Activated CD8-positive, alpha-beta memory T cell treated with anti-CD3 and anti-CD28 coated beads, Interleukin-2, amount 10 ng/mL, durations not matched to agents 7 days and 5 days (primary cell): Measurements from ENCODE around the gene GLP1R. TPM values are rescaled to one million over a fixed set of nuclear protein-coding genes. Genes with fewer than 3 reads are reported as not detected.
"Not testable (repeated sequence)": the region's sequence is repeated elsewhere in the genome, so short reads cannot be mapped to it uniquely, and the experiment has no call there.

Experiments used
- ATAC-seq: fragments of 150-1000 bp; cut with Tn5 transposase; one replicate; pipeline ENCODE4 v1.10.0; 2021; ENCODE audit warnings: moderate library complexity
- CTCF ChIA-PET: fragments of 350-600 bp; sonication (Branson Sonifier 250); formaldehyde crosslinking; loops from one replicate; lab custom pipeline; 2021; ENCODE audit warnings: antibody characterized with exemption; lab: Charles Lee
- DNase-seq: peaks from one replicate; pipeline ENCODE4 v3.0.0-alpha.2; 2020
- H3K27ac Mint-ChIP-seq: one replicate; pipeline ENCODE4 v1.8.0; 2021; ENCODE audit warnings: mild to moderate bottlenecking, mixed read lengths
- H3K27me3 Mint-ChIP-seq: one replicate; pipeline ENCODE4 v1.8.0; 2021; ENCODE audit warnings: mixed read lengths
- H3K36me3 Mint-ChIP-seq: one replicate; pipeline ENCODE4 v1.8.0; 2021; ENCODE audit warnings: mild to moderate bottlenecking, mixed read lengths
- H3K4me1 Mint-ChIP-seq: one replicate; pipeline ENCODE4 v1.8.0; 2021; ENCODE audit warnings: mixed read lengths
- H3K4me3 Mint-ChIP-seq: one replicate; pipeline ENCODE4 v1.8.0; 2021; ENCODE audit warnings: mild to moderate bottlenecking, moderate library complexity, mixed read lengths
- H3K9me3 Mint-ChIP-seq: one replicate; pipeline ENCODE4 v1.8.0; 2022; ENCODE audit warnings: low read depth, mixed read lengths
- total RNA-seq, 2 experiments: library from RNA; stranded (reverse); gene quantifications; one replicate each; pipeline ENCODE4 v1.2.3, GENCODE V29; 2021

GLP1R gene
- total RNA-seq, 2 experiments from 2014 or later: not detected

GRCh38 chr6:39108041-39108839, 59.7 kb downstream of the GLP1R start:
- Mint-ChIP-seq H3K27me3 (no peaks in the 10 kb centered on the region), H3K4me1 (peaks cover 33% of the 10 kb centered on the region), H3K27ac (no peak overlapping the region), H3K4me3 (no peak overlapping the region), H3K36me3 (peaks cover 22% of the 10 kb centered on the region), H3K9me3 (no peaks in the 10 kb centered on the region)
- ATAC-seq (no peak), DNase-seq (no peak)
- CTCF ChIA-PET: no interaction called here

GRCh38 chr6:39111280-39111679, 62.7 kb downstream of the GLP1R start:
- ATAC-seq: no peak

GRCh38 chr6:39113788-39114187, 65.2 kb downstream of the GLP1R start:
- H3K36me3 Mint-ChIP-seq: peaks cover 10% of the 10 kb centered on the region
- CTCF ChIA-PET: interaction anchor here (1.2 to 3.6 kb wide), 3 partner anchors 189 to 400 kb away, joined by 4 to 9 read pairs (median 5); no protein-coding TSS in a partner anchor
- H3K9me3 Mint-ChIP-seq: no peaks in the 10 kb centered on the region
- peak overlapping the region; percentile 87 for H3K4me3 Mint-ChIP-seq
- peaks cover 50% of the 10 kb centered on the region for H3K4me1 Mint-ChIP-seq
- ATAC-seq: no peak
- H3K27ac Mint-ChIP-seq: peak overlapping the region; percentile 97
- H3K27me3 Mint-ChIP-seq: no peaks in the 10 kb centered on the region
- no peak for DNase-seq

More at GRCh38 chr6:39111280-39111679, 62.7 kb downstream of the GLP1R start:
- H3K9me3 Mint-ChIP-seq: no peaks in the 10 kb centered on the region
- H3K36me3 Mint-ChIP-seq: peaks cover 14% of the 10 kb centered on the region
- H3K27me3 Mint-ChIP-seq: no peaks in the 10 kb centered on the region
- peak overlapping the region; percentile 93 for H3K27ac Mint-ChIP-seq
- CTCF ChIA-PET: interaction anchor here (1.1 to 1.5 kb wide), 4 partner anchors 9 to 117 kb away, joined by 3 read pairs; no protein-coding TSS in a partner anchor
- H3K4me1 Mint-ChIP-seq: peaks cover 52% of the 10 kb centered on the region
- H3K4me3 Mint-ChIP-seq: peak overlapping the region; percentile 74
- no peak for DNase-seq

- CTCF ChIA-PET: interaction anchor here (1.0 to 3.6 kb wide), 7 partner anchors 12 to 401 kb away, joined by 3 to 9 read pairs (median 4); no protein-coding TSS in a partner anchor
These were observed 65.8 kb downstream of the GLP1R start for GRCh38 chr6:39114388-39114703.

GRCh38 chr6:39114704-39115599, 66.4 kb downstream of the GLP1R start, which contains the start of gene SAYSD1:
SAYSD1 (minus strand) TSS chr6:39115186; CDS start chr6:39115089, 97 bp downstream.
- H3K9me3 Mint-ChIP-seq: no peaks in the 10 kb centered on the region
- H3K4me3 Mint-ChIP-seq: peak within 1 kb of the TSS; percentile 87
- peak within 1 kb of the TSS; percentile 97 for H3K27ac Mint-ChIP-seq
- CTCF ChIA-PET: interaction anchor here (0.8 to 3.6 kb wide), 10 partner anchors 13 to 402 kb away, joined by 3 to 9 read pairs (median 4); partner anchors contain the start of gene KCNK5
- peaks cover 50% of the 10 kb centered on the region for H3K4me1 Mint-ChIP-seq
- peaks cover 7% of the 10 kb centered on the region for H3K36me3 Mint-ChIP-seq
- peak; percentile 90 for ATAC-seq
- DNase-seq: peak; percentile 95
- H3K27me3 Mint-ChIP-seq: peaks cover 2% of the 10 kb centered on the region

More at GRCh38 chr6:39114388-39114703, 65.8 kb downstream of the GLP1R start:
- DNase-seq (no peak), ATAC-seq (no peak)
- Mint-ChIP-seq H3K27me3 (peaks cover 2% of the 10 kb centered on the region), H3K4me1 (peaks cover 50% of the 10 kb centered on the region), H3K27ac (peak overlapping the region; percentile 97), H3K36me3 (peaks cover 8% of the 10 kb centered on the region), H3K4me3 (peak overlapping the region; percentile 87), H3K9me3 (no peaks in the 10 kb centered on the region)

GRCh38 chr6:39118921-39119320, 70.3 kb downstream of the GLP1R start:
- no peak overlapping the region for H3K4me3 Mint-ChIP-seq
- H3K4me1 Mint-ChIP-seq: peaks cover 12% of the 10 kb centered on the region
- H3K27ac Mint-ChIP-seq: no peak overlapping the region
- DNase-seq (no peak), ATAC-seq (no peak)
- no peaks in the 10 kb centered on the region for H3K9me3 Mint-ChIP-seq
- peaks cover 2% of the 10 kb centered on the region for H3K27me3 Mint-ChIP-seq
- CTCF ChIA-PET: interaction anchor here (1.0 kb wide), 1 partner anchor 184 kb away, joined by 3 read pairs; no protein-coding TSS in a partner anchor
- H3K36me3 Mint-ChIP-seq: peaks cover 2% of the 10 kb centered on the region

- Mint-ChIP-seq H3K9me3 (no peaks in the 10 kb centered on the region), H3K27ac (no peak overlapping the region), H3K4me1 (no peaks in the 10 kb centered on the region), H3K27me3 (peaks cover 8% of the 10 kb centered on the region), H3K36me3 (no peaks in the 10 kb centered on the region), H3K4me3 (no peak overlapping the region)
- CTCF ChIA-PET: interaction anchor here (1.3 kb wide), 1 partner anchor 42 kb away, joined by 4 read pairs; no protein-coding TSS in a partner anchor
- ATAC-seq: no peak
- no peak for DNase-seq
These were observed 75.5 kb downstream of the GLP1R start for GRCh38 chr6:39124114-39124513.

- ATAC-seq: no peak
- H3K27me3 Mint-ChIP-seq: peaks cover 11% of the 10 kb centered on the region
- no peak overlapping the region for H3K27ac Mint-ChIP-seq
- no peaks in the 10 kb centered on the region for H3K9me3 Mint-ChIP-seq
- no peak overlapping the region for H3K4me3 Mint-ChIP-seq
- H3K4me1 Mint-ChIP-seq: no peaks in the 10 kb centered on the region
- CTCF ChIA-PET: interaction anchor here (1.2 kb wide), 1 partner anchor 13 kb away, joined by 3 read pairs; the partner anchor contains the start of gene SAYSD1
- no peaks in the 10 kb centered on the region for H3K36me3 Mint-ChIP-seq
- DNase-seq: no peak
These were observed 79.5 kb downstream of the GLP1R start for GRCh38 chr6:39128106-39128505.

- Mint-ChIP-seq H3K4me1 (no peaks in the 10 kb centered on the region), H3K27me3 (peaks cover 11% of the 10 kb centered on the region), H3K4me3 (no peak overlapping the region), H3K9me3 (no peaks in the 10 kb centered on the region), H3K36me3 (no peaks in the 10 kb centered on the region), H3K27ac (no peak overlapping the region)
- CTCF ChIA-PET: no interaction called here
- ATAC-seq (no peak), DNase-seq (no peak)
These were observed 80.3 kb downstream of the GLP1R start for GRCh38 chr6:39128832-39129231.

- peaks cover 6% of the 10 kb centered on the region for H3K27me3 Mint-ChIP-seq
- no peak for DNase-seq
- H3K4me1 Mint-ChIP-seq: no peaks in the 10 kb centered on the region
- no peak for ATAC-seq
- CTCF ChIA-PET: interaction anchor here (1.1 kb wide), 1 partner anchor 36 kb away, joined by 3 read pairs; no protein-coding TSS in a partner anchor
- H3K4me3 Mint-ChIP-seq: no peak overlapping the region
- no peak overlapping the region for H3K27ac Mint-ChIP-seq
- H3K36me3 Mint-ChIP-seq: no peaks in the 10 kb centered on the region
- H3K9me3 Mint-ChIP-seq: no peaks in the 10 kb centered on the region
These were observed 82.1 kb downstream of the GLP1R start for GRCh38 chr6:39130691-39131090.

GRCh38 chr6:39134761-39135160, 86.2 kb downstream of the GLP1R start:
- not testable (repeated sequence) for H3K36me3 Mint-ChIP-seq, DNase-seq, ATAC-seq, H3K9me3 Mint-ChIP-seq, H3K4me1 Mint-ChIP-seq, H3K27me3 Mint-ChIP-seq, H3K4me3 Mint-ChIP-seq, H3K27ac Mint-ChIP-seq
- CTCF ChIA-PET: interaction anchor here (0.6 kb wide), 1 partner anchor 230 kb away, joined by 3 read pairs; no protein-coding TSS in a partner anchor

- DNase-seq, CTCF ChIA-PET, H3K9me3 Mint-ChIP-seq, H3K4me3 Mint-ChIP-seq, H3K27ac Mint-ChIP-seq, H3K4me1 Mint-ChIP-seq, ATAC-seq, H3K36me3 Mint-ChIP-seq, H3K27me3 Mint-ChIP-seq: not testable (repeated sequence)
These were observed 87.6 kb downstream of the GLP1R start for GRCh38 chr6:39136207-39136606.

- Mint-ChIP-seq H3K4me1 (no peaks in the 10 kb centered on the region), H3K4me3 (no peak overlapping the region), H3K36me3 (no peaks in the 10 kb centered on the region), H3K27me3 (peaks cover 11% of the 10 kb centered on the region), H3K9me3 (no peaks in the 10 kb centered on the region), H3K27ac (no peak overlapping the region)
- peak; percentile 68 for DNase-seq
- CTCF ChIA-PET: no interaction called here
- peak; percentile 27 for ATAC-seq
These were observed 88.7 kb downstream of the GLP1R start for GRCh38 chr6:39137245-39137644.
